K562 (cell line): ENCODE data around the gene INPP4B. TPM values are rescaled to one million over a fixed set of nuclear protein-coding genes. Genes with fewer than 3 reads are reported as not detected.

Experiments used
- ATAC-seq: fragments of 200-7000 bp; cut with Tn5 transposase; 3 replicates; pipeline ENCODE4 v1.9.1; 2020; ENCODE audit warnings: moderate library complexity
- BruUV-seq: library from RNA; stranded (reverse); fragments of 400-500 nt; replicated peaks from 2 replicates; lab custom pipeline; 2021; lab: Mats Ljungman, UMichigan
- CTCF ChIA-PET: fragments of 300-600 bp; formaldehyde crosslinking; extraction: SDS; loops from one replicate; lab custom pipeline; 2021; ENCODE audit warnings: low intra/inter-chr PET ratio; lab: Yijun Ruan, JAX
- POLR2A ChIA-PET: fragments of 300-600, 350-650 bp; sonication (Branson Sonifier 250); formaldehyde crosslinking; extraction: SDS; loops from one replicate; lab custom pipeline; 2021; ENCODE audit warnings: antibody characterized with exemption, inconsistent platforms; lab: Yijun Ruan, JAX
- DNase-seq, 4 experiments: peaks; one replicate each; pipeline versions ENCODE4 v3.0.0 to v3.0.0-alpha.2; 2011 to 2018; ENCODE audit warnings: low spot score in 3 of 4, mixed read lengths in 3 of 4; ENCODE audit errors: extremely low read depth in 1 of 4
- FAIRE-seq: peaks from 2 replicates; lab custom pipeline; 2011; peaks lifted over from hg19 to GRCh38; lab: Jason Lieb, UNC
- H2AFZ ChIP-seq: 2 replicates; pipeline ENCODE4 v1.6.0; 2011; ENCODE audit warnings: low read depth, low read length, control low read depth, inconsistent platforms
- H3K27ac ChIP-seq: fragments of 200-600 bp; 3 replicates; pipeline ENCODE4 v1.8.0; 2011; ENCODE audit warnings: low read depth, mild to moderate bottlenecking, control low read depth, inconsistent platforms, low read length, moderate library complexity, mixed read lengths; ENCODE audit errors: extremely low read depth
- H3K27me3 ChIP-seq, 2 experiments: fragments of 300-600 bp in 1 of 2; 2 replicates in 1 of 2; 3 replicates in 1 of 2; pipeline versions ENCODE4 v1.6.0 to v1.8.0; 2011; ENCODE audit warnings: inconsistent platforms in 2 of 2, low read length in 2 of 2, mild to moderate bottlenecking in 1 of 2, mixed read lengths in 1 of 2, moderate library complexity in 1 of 2; ENCODE audit not compliant: control insufficient read depth in 2 of 2, insufficient read depth in 2 of 2
- H3K36me3 ChIP-seq: fragments of 300-600 bp; 3 replicates; pipeline ENCODE4 v1.8.0; 2011; ENCODE audit warnings: mild to moderate bottlenecking, low read length, inconsistent platforms; ENCODE audit not compliant: control insufficient read depth, insufficient read depth
- H3K4me1 ChIP-seq, 2 experiments: fragments of 200-600 bp in 1 of 2; replicated peaks in 1 of 2; 2 replicates in 1 of 2; 3 replicates in 1 of 2; pipeline versions ENCODE4 v1.5.1 to v1.8.0; 2011; ENCODE audit warnings: inconsistent platforms in 2 of 2, low read length in 2 of 2, mild to moderate bottlenecking in 1 of 2, mixed read lengths in 1 of 2, moderate library complexity in 1 of 2; ENCODE audit not compliant: control insufficient read depth in 2 of 2, insufficient read depth in 2 of 2
- H3K4me2 ChIP-seq: 2 replicates; pipeline ENCODE4 v1.6.1; 2011; ENCODE audit warnings: low read length, control low read depth, inconsistent platforms, mixed read lengths; ENCODE audit not compliant: insufficient read depth
- H3K4me3 ChIP-seq: fragments of 200-600 bp; sonication (generic), shearing (Covaris generic); 2 replicates; pipeline ENCODE4 v1.5.1; 2016; ENCODE audit warnings: control low read depth, inconsistent platforms
- H3K79me2 ChIP-seq: fragments of 200-600 bp; 3 replicates; pipeline ENCODE4 v1.8.0; 2011; ENCODE audit warnings: low read length, inconsistent platforms; ENCODE audit not compliant: control insufficient read depth, insufficient read depth
- H3K9ac ChIP-seq, 2 experiments: 2 replicates each; pipeline versions ENCODE4 v1.6.0 to v1.6.1; 2011; ENCODE audit warnings: low read depth in 2 of 2, low read length in 2 of 2, control low read depth in 1 of 2, inconsistent platforms in 1 of 2, mild to moderate bottlenecking in 1 of 2, mixed read lengths in 1 of 2; ENCODE audit not compliant: insufficient read depth in 1 of 2
- H3K9me1 ChIP-seq: one replicate; pipeline ENCODE4 v1.6.0; 2011; ENCODE audit warnings: inconsistent platforms, mild to moderate bottlenecking, low read length, moderate library complexity; ENCODE audit not compliant: control insufficient read depth, insufficient read depth
- H3K9me3 ChIP-seq: replicated peaks from 2 replicates; pipeline ENCODE4 v1.5.1; 2011; ENCODE audit warnings: low read depth, low read length, inconsistent platforms; ENCODE audit not compliant: control insufficient read depth, insufficient read depth
- H4K20me1 ChIP-seq: replicated peaks from 2 replicates; pipeline ENCODE4 v1.6.1; 2011; ENCODE audit warnings: low read length, inconsistent platforms, mixed read lengths; ENCODE audit not compliant: control insufficient read depth, insufficient read depth
- ELF1 ChIP-seq: fragments of 200-800 bp; sonication (Bioruptor generic); IDR thresholded peaks from 2 replicates; pipeline ENCODE4 v1.6.1; 2016; ENCODE audit warnings: missing genetic modification characterization, missing compliant biosample characterization
- NR2C2 ChIP-seq, 2 experiments: fragments of 200-800 bp in 1 of 2; sonication (Bioruptor generic) in 1 of 2; sonication (generic) in 1 of 2; formaldehyde crosslinking in 1 of 2; IDR thresholded peaks; 2 replicates each; pipeline versions ENCODE4 v1.6.1 to v1.8.0; 2016 to 2022; ENCODE audit warnings: mild to moderate bottlenecking in 1 of 2, missing compliant biosample characterization in 1 of 2, missing genetic modification characterization in 1 of 2, missing genetic modification reagents in 1 of 2
- NUFIP1 ChIP-seq: fragments of 450-650 bp; IDR thresholded peaks from 2 replicates; pipeline ENCODE4 v1.6.1; 2018; ENCODE audit not compliant: partially characterized antibody
- POLR2G ChIP-seq: fragments of 200-400 bp; formaldehyde crosslinking; IDR thresholded peaks from 2 replicates; pipeline ENCODE4 v1.6.1; 2017; ENCODE audit warnings: low read depth, mild to moderate bottlenecking, antibody characterized with exemption, low read length, moderate library complexity
- TCF7L2 ChIP-seq: fragments of 150-350 bp; IDR thresholded peaks from 2 replicates; pipeline ENCODE4 v1.6.1; 2016; ENCODE audit warnings: low read depth, mild to moderate bottlenecking, low read length, moderate library complexity
- ZNF507 ChIP-seq: conservative IDR thresholded peaks from 2 replicates; pipeline ENCODE4 v1.6.1; 2017; ENCODE audit warnings: missing genetic modification characterization, missing compliant biosample characterization
- WGBS: fragments of 100-300 bp; shearing (Covaris generic); methylation state at CpG from one replicate; pipeline ENCODE4 v1.1.6; 2016; ENCODE audit warnings: low coverage, mixed read lengths; ENCODE audit not compliant: insufficient coverage; ENCODE audit errors: missing lambda C conversion rate; 5-methylcytosine and 5-hydroxymethylcytosine counted together
- in situ Hi-C: fragments of 300-500 bp; cut with MboI; formaldehyde crosslinking; loops from 4 replicates; pipeline ENCODE4 v1.15.0; 2018; ENCODE audit warnings: inconsistent platforms, mixed read lengths
- intact Hi-C: fragments of 100-400 bp; cut with micrococcal nuclease; formaldehyde crosslinking; loops from 2 replicates; pipeline ENCODE4 v1.14.2; 2022
- polyA plus RNA-seq, 8 experiments: library from polyadenylated mRNA; depleted of rRNA in 4 of 8; stranded (reverse) in 5 of 8; unstranded in 3 of 8; fragments of >200 nt; fragmentation: Nextera tagmentation in 2 of 8; fragmentation: Illumina TruSeq in 1 of 8; extraction: Ambion mirVana in 2 of 8; extraction: Trizol in 1 of 8; gene quantifications; 2 replicates each; pipeline versions ENCODE4 v1.2.1 to v1.2.3, GENCODE V29; 2011 to 2014; ENCODE audit warnings: inconsistent platforms in 1 of 8, missing spikeins in 1 of 8
- total RNA-seq, 7 experiments: library from RNA; depleted of rRNA in 6 of 7; stranded (reverse); fragments of >200 nt in 6 of 7; fragmentation: Illumina TruSeq in 2 of 7; extraction: Trizol in 2 of 7; gene quantifications; 2 replicates each; pipeline versions ENCODE4 v1.2.1 to v1.2.3, GENCODE V29; 2011 to 2021; ENCODE audit warnings: low replicate concordance in 1 of 7
- TF ChIP-seq, protein P1 (sequence below): fragments of 450-650 bp; IDR thresholded peaks from 2 replicates; pipeline ENCODE4 v1.6.1; 2017; ENCODE audit warnings: antibody characterized with exemption

Gene INPP4B
- total and polyA plus RNA-seq, 9 of the 15 experiments (the other 6 are each of a cell fraction or from before 2014, with no cell fraction given): 0.04 to 0.11 TPM; not detected in 7

DNA sequence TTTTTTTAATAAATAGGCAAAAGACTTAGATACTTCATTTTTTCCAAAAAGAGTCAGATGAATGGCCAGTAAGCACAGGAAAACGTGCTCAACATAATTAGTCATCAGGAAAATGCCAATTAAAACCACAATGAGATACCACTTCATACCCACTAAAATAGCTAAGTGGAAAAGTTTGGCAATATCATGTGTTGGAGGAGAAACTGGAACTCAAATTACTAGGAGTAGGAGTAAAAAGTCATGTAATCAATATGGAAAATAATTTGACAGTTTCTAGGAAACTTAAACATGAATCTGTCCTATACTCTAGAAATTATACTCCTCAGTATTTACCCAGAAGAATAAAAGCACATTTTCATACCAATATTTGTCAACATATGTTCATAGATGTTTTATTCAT lies 449.8 kb downstream of the INPP4B start:
- in situ Hi-C loops: no loop called here
- POLR2A ChIA-PET: no interaction called here
- intact Hi-C loops: no loop called here
- Histone ChIP-seq H3K4me2 (no peak overlapping the region), H3K27ac (no peak overlapping the region), H3K9me3 (no peaks in the 10 kb centered on the region), H3K9me1 (no peaks in the 10 kb centered on the region), H4K20me1 (no peaks in the 10 kb centered on the region), H2AFZ (no peak overlapping the region), H3K79me2 (no peaks in the 10 kb centered on the region), H3K4me1 (no peaks in the 10 kb centered on the region), H3K9ac (no peak overlapping the region), H3K4me3 (no peak overlapping the region), H3K36me3 (no peaks in the 10 kb centered on the region), H3K27me3 (no peaks in the 10 kb centered on the region)
- no peak for ATAC-seq
- CTCF ChIA-PET: no interaction called here
- no peak for FAIRE-seq
- BruUV-seq: no TSS peak
- DNase-seq: no peak
- TF ChIP-seq ELF1 (tag): no peak
- no peak for TF ChIP-seq ZNF507 (tag)
- TF ChIP-seq NUFIP1: no peak
- TF ChIP-seq POLR2G: no peak
- TF ChIP-seq TCF7L2: no peak
- TF ChIP-seq, protein P1, sequence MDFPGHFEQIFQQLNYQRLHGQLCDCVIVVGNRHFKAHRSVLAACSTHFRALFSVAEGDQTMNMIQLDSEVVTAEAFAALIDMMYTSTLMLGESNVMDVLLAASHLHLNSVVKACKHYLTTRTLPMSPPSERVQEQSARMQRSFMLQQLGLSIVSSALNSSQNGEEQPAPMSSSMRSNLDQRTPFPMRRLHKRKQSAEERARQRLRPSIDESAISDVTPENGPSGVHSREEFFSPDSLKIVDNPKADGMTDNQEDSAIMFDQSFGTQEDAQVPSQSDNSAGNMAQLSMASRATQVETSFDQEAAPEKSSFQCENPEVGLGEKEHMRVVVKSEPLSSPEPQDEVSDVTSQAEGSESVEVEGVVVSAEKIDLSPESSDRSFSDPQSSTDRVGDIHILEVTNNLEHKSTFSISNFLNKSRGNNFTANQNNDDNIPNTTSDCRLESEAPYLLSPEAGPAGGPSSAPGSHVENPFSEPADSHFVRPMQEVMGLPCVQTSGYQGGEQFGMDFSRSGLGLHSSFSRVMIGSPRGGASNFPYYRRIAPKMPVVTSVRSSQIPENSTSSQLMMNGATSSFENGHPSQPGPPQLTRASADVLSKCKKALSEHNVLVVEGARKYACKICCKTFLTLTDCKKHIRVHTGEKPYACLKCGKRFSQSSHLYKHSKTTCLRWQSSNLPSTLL: no peak
- no peak for TF ChIP-seq NR2C2 (CRISPR knock-in tag; IDR thresholded peaks at IDR 0.05)
- no peak for TF ChIP-seq NR2C2 (tag; IDR thresholded peaks at IDR 0.05)
- 0% methylated on average over 1 of the region's 1 CpG for WGBS
